ENCODE measurements around the gene TLCD4.

The TLCD4 gene

DNA sequence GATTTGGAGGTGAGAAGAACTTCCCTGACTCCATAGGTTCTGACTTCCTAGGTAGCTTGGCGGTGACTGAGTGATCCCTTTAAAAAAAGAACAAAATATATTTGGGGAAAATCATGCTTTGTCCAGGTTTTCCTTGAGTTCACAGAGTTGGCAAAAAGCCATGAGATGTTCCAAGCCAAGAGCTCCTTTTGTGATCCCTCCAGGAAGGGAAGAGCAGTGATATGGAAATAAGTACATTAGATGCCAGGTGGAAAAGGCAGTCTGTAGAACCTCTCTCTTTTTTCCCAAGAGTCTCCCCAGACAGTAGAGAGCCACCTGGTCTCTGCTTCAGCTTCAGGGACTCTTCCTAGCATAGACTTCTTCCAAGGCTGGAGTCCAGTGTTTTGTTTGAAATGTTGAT is 10.2 kb downstream of the TLCD4 start:
- TF ChIP-seq, protein P1, sequence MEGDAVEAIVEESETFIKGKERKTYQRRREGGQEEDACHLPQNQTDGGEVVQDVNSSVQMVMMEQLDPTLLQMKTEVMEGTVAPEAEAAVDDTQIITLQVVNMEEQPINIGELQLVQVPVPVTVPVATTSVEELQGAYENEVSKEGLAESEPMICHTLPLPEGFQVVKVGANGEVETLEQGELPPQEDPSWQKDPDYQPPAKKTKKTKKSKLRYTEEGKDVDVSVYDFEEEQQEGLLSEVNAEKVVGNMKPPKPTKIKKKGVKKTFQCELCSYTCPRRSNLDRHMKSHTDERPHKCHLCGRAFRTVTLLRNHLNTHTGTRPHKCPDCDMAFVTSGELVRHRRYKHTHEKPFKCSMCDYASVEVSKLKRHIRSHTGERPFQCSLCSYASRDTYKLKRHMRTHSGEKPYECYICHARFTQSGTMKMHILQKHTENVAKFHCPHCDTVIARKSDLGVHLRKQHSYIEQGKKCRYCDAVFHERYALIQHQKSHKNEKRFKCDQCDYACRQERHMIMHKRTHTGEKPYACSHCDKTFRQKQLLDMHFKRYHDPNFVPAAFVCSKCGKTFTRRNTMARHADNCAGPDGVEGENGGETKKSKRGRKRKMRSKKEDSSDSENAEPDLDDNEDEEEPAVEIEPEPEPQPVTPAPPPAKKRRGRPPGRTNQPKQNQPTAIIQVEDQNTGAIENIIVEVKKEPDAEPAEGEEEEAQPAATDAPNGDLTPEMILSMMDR (IDR thresholded peaks at IDR 0.05) = no peak
- no peak for DNase-seq
- Mint-ChIP-seq H3K9me3 (no peaks in the 10 kb centered on the region), H3K27me3 (ENCODE audit: low read depth, poor library complexity) (no peaks in the 10 kb centered on the region), H3K4me3 (no peak overlapping the region), H3K27ac (no peak overlapping the region), H3K4me1 (peaks cover 3% of the 10 kb centered on the region), H3K36me3 (ENCODE audit: low read depth) (no peaks in the 10 kb centered on the region)

- no peaks in the 10 kb centered on the region for H3K9me3 Mint-ChIP-seq
- DNase-seq = no peak
- no peaks in the 10 kb centered on the region for H3K4me1 Mint-ChIP-seq
- no peak overlapping the region for H3K27ac Mint-ChIP-seq
- no peaks in the 10 kb centered on the region for H3K36me3 Mint-ChIP-seq (ENCODE audit: low read depth)
- H3K27me3 Mint-ChIP-seq (ENCODE audit: low read depth, poor library complexity) = no peaks in the 10 kb centered on the region
- no peak overlapping the region for H3K4me3 Mint-ChIP-seq
- TF ChIP-seq, protein P1 (IDR thresholded peaks at IDR 0.05) = no peak
Observed at GRCh38 chr1:95132762-95133161, 15.6 kb downstream of the TLCD4 start.

DNA sequence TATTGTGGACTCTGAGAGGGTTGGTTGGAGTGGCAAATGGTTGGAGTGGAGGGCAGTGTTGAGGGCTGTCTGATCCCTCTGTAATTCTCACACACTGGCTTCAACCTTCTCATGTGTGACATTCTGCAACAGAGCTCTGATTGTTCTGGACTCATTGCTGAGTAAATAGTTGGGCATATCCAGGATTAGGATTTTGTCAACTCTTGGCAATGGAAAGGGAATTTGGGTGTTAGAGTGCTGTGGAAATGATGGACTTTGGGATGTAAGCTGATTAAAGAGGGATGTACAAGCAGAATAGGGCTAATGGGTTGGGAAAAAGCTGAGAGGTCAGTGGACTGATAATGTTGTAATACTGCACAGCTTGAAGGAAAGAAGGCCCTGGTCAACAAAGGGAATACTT is 16.5 kb downstream of the TLCD4 start:
- TF ChIP-seq, protein P1 (IDR thresholded peaks at IDR 0.05) = no peak
- no peaks in the 10 kb centered on the region for H3K9me3 Mint-ChIP-seq
- DNase-seq = no peak
- H3K27ac Mint-ChIP-seq = no peak overlapping the region
- H3K36me3 Mint-ChIP-seq (ENCODE audit: low read depth) = no peaks in the 10 kb centered on the region
- no peaks in the 10 kb centered on the region for H3K27me3 Mint-ChIP-seq (ENCODE audit: low read depth, poor library complexity)
- no peaks in the 10 kb centered on the region for H3K4me1 Mint-ChIP-seq
- no peak overlapping the region for H3K4me3 Mint-ChIP-seq

DNA sequence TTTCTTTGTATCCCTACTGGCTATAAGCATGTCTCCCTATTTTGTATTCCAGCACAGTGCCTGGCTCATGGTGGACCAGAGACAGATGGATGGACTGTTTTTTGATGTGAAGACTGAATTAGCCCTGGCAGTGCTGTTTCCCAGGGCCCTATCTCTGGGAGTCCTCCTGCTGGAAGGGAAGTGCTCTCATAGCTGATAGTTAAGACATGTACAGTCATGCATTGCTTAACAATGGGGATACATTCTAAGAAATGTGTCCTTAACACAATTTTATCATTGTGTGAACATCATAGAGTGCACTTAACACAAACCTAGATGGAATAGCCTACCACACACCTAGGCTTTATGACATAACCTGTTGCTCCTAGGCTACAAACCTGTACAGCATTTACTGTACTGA is 21.1 kb downstream of the TLCD4 start:
- no peak for DNase-seq
- TF ChIP-seq, protein P1 (IDR thresholded peaks at IDR 0.05) = no peak

DNA sequence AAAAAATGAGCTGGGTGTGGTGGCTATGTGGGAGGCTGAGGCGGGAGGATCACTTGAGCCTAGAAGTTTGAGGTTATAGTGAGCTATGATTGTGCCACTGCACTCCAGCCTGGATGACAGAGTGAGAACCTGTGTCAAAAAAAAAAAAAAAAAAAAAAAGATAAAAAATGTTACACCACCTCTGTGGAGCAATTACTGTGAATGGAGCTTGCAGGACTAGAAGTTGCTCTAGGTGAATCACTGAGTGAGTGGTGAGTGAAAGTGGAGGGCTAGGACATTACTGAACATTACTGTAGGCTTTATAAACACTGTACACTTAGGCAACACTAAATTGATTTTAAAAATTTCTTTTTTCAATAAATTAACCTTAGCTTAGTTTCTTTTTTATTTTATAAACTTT is 21.9 kb downstream of the TLCD4 start:
- no peak overlapping the region for H3K27ac Mint-ChIP-seq

More for the DNA sequence above, 21.1 kb downstream of the TLCD4 start:
- H3K36me3 Mint-ChIP-seq (ENCODE audit: low read depth) = no peaks in the 10 kb centered on the region
- no peak overlapping the region for H3K4me3 Mint-ChIP-seq
- no peak overlapping the region for H3K27ac Mint-ChIP-seq
- H3K4me1 Mint-ChIP-seq = no peaks in the 10 kb centered on the region
- no peaks in the 10 kb centered on the region for H3K27me3 Mint-ChIP-seq (ENCODE audit: low read depth, poor library complexity)
- no peaks in the 10 kb centered on the region for H3K9me3 Mint-ChIP-seq

DNA sequence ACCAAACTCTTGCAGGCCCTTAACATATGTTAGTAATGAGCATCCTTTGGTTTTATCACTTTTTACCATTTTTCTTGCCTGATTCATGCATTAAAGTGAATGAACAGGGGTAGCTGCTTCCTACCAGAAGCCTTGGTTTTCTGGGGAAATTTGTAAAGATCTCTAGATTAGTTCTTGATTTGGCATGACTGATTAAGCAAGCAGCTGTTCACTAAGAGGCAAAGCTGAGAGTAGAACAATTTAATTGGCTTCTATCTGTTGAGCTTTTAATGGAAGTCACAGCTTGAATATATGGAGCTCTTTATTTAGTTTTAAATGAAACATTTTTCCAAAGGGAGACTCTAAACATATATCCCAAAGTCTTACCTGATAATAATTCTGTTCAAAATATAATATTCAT is 23.6 kb downstream of the TLCD4 start:
- Mint-ChIP-seq H3K9me3 (no peaks in the 10 kb centered on the region), H3K4me3 (no peak overlapping the region), H3K4me1 (no peaks in the 10 kb centered on the region), H3K27me3 (ENCODE audit: low read depth, poor library complexity) (no peaks in the 10 kb centered on the region), H3K36me3 (ENCODE audit: low read depth) (no peaks in the 10 kb centered on the region), H3K27ac (no peak overlapping the region)
- no peak for DNase-seq
- TF ChIP-seq, protein P1 (IDR thresholded peaks at IDR 0.05) = no peak

More for the DNA sequence above, 21.9 kb downstream of the TLCD4 start:
- DNase-seq = no peak
- no peaks in the 10 kb centered on the region for H3K27me3 Mint-ChIP-seq (ENCODE audit: low read depth, poor library complexity)
- H3K36me3 Mint-ChIP-seq (ENCODE audit: low read depth) = no peaks in the 10 kb centered on the region
- H3K9me3 Mint-ChIP-seq = no peaks in the 10 kb centered on the region
- no peaks in the 10 kb centered on the region for H3K4me1 Mint-ChIP-seq
- H3K4me3 Mint-ChIP-seq = no peak overlapping the region
- TF ChIP-seq, protein P1 (IDR thresholded peaks at IDR 0.05) = no peak

All from nephron progenitor cell (in vitro differentiated cells).